Measurements from ENCODE around the gene SLC47A2. TPM values are rescaled to one million over a fixed set of nuclear protein-coding genes. Genes with fewer than 3 reads are reported as not detected.

The SLC47A2 gene
- total and polyA plus RNA-seq, 2 of the 13 experiments (the other 11 are each of a cell fraction or from before 2014, with no cell fraction given) = 0.04 TPM; not detected in 1

DNA sequence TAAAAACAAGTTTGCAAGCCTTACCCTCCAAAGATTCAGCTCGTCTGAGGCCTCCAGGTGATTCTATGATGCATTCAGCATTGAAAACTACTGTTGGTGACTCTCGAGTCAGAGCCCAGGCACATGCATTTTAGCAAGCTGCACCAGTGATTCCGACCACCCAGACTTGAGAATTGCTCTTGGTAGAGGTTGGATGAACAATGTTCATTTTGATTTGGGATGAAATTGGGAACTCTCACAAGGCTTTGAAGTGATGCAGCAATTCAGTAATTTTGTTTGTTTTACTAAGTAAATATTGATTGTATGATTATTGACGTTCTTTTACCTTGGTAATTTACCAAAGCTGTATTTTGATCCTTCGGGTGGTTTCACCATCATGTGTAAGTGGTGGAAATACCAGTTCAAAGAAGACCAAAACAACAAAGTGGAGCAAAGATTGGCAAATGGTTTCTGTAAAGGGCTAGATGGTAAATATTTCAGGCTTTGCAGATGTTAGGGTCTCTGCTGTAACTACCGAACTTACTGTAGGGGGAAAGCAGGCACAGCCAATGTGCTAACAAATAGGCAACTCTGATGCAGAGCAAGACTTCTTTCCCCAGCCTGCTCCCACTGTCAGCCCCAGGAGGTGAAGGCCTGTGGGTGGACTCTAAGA lies 56.0 kb downstream of the SLC47A2 start (continued):
- TF ChIP-seq, protein P1, sequence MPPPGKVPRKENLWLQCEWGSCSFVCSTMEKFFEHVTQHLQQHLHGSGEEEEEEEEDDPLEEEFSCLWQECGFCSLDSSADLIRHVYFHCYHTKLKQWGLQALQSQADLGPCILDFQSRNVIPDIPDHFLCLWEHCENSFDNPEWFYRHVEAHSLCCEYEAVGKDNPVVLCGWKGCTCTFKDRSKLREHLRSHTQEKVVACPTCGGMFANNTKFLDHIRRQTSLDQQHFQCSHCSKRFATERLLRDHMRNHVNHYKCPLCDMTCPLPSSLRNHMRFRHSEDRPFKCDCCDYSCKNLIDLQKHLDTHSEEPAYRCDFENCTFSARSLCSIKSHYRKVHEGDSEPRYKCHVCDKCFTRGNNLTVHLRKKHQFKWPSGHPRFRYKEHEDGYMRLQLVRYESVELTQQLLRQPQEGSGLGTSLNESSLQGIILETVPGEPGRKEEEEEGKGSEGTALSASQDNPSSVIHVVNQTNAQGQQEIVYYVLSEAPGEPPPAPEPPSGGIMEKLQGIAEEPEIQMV (CRISPR knock-in tag; IDR thresholded peaks at IDR 0.05; ENCODE audit: low read depth) = 0 out of 2 replicates have a peak, but pooled peaks have one; percentile 41
- TF ChIP-seq ZNF652 (CRISPR knock-in tag; IDR thresholded peaks at IDR 0.05; ENCODE audit: borderline replicate concordance, low read depth) = no peak
- no peak for TF ChIP-seq TEAD2 (CRISPR knock-in tag; IDR thresholded peaks at IDR 0.05)
- peak; percentile 61; the same call in 1 of the 2 replicates for TF ChIP-seq RFXANK (CRISPR knock-in tag; IDR thresholded peaks at IDR 0.05)
- TF ChIP-seq ZNF180 (CRISPR knock-in tag; IDR thresholded peaks at IDR 0.05; ENCODE audit: borderline replicate concordance, low read depth) = no peak
- peak; percentile 70 for TF ChIP-seq SKI (IDR thresholded peaks at IDR 0.05; ENCODE audit: partially characterized antibody)
- no peak for TF ChIP-seq GPN1 (CRISPR knock-in tag; IDR thresholded peaks at IDR 0.05; ENCODE audit: borderline replicate concordance)
- TF ChIP-seq, protein P2, sequence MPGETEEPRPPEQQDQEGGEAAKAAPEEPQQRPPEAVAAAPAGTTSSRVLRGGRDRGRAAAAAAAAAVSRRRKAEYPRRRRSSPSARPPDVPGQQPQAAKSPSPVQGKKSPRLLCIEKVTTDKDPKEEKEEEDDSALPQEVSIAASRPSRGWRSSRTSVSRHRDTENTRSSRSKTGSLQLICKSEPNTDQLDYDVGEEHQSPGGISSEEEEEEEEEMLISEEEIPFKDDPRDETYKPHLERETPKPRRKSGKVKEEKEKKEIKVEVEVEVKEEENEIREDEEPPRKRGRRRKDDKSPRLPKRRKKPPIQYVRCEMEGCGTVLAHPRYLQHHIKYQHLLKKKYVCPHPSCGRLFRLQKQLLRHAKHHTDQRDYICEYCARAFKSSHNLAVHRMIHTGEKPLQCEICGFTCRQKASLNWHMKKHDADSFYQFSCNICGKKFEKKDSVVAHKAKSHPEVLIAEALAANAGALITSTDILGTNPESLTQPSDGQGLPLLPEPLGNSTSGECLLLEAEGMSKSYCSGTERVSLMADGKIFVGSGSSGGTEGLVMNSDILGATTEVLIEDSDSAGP (CRISPR knock-in tag; IDR thresholded peaks at IDR 0.05; ENCODE audit: borderline replicate concordance) = no peak
- TF ChIP-seq ZNF256 (CRISPR knock-in tag; conservative IDR thresholded peaks at IDR 0.05) = no peak
- no peak for TF ChIP-seq RFXAP (CRISPR knock-in tag; IDR thresholded peaks at IDR 0.05; ENCODE audit: borderline replicate concordance)
- TF ChIP-seq NFYC (CRISPR knock-in tag; IDR thresholded peaks at IDR 0.05) = peak; percentile 44; the same call in 1 of the 2 replicates
- no peak for TF ChIP-seq PBX2 (CRISPR knock-in tag; IDR thresholded peaks at IDR 0.05)
- TF ChIP-seq RNF2 (conservative IDR thresholded peaks at IDR 0.05; ENCODE audit: low read depth) = no peak
- TF ChIP-seq ZNF17 (CRISPR knock-in tag; IDR thresholded peaks at IDR 0.05) = no peak
- TF ChIP-seq TOE1 (CRISPR knock-in tag; IDR thresholded peaks at IDR 0.05) = no peak
- no peak for TF ChIP-seq ZNF780A (CRISPR knock-in tag; IDR thresholded peaks at IDR 0.05)
- TF ChIP-seq RXRA (CRISPR knock-in tag; IDR thresholded peaks at IDR 0.05) = peak; percentile 31; the same call in 1 of the 2 replicates
- TF ChIP-seq ZBTB10 (CRISPR knock-in tag; IDR thresholded peaks at IDR 0.05; ENCODE audit: borderline replicate concordance) = no peak
- TF ChIP-seq, protein P3, sequence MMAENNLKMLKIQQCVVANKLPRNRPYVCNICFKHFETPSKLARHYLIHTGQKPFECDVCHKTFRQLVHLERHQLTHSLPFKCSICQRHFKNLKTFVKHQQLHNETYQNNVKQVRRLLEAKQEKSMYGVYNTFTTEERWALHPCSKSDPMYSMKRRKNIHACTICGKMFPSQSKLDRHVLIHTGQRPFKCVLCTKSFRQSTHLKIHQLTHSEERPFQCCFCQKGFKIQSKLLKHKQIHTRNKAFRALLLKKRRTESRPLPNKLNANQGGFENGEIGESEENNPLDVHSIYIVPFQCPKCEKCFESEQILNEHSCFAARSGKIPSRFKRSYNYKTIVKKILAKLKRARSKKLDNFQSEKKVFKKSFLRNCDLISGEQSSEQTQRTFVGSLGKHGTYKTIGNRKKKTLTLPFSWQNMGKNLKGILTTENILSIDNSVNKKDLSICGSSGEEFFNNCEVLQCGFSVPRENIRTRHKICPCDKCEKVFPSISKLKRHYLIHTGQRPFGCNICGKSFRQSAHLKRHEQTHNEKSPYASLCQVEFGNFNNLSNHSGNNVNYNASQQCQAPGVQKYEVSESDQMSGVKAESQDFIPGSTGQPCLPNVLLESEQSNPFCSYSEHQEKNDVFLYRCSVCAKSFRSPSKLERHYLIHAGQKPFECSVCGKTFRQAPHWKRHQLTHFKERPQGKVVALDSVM (CRISPR knock-in tag; IDR thresholded peaks at IDR 0.05) = peak; percentile 43
